ENCODE data around the gene ZNF768. TPM values are rescaled to one million over a fixed set of nuclear protein-coding genes. Genes with fewer than 3 reads are reported as not detected.

Gene ZNF768
- total and polyA plus RNA-seq, 2 experiments from 2014 or later = 8.3 to 43.0 TPM

DNA sequence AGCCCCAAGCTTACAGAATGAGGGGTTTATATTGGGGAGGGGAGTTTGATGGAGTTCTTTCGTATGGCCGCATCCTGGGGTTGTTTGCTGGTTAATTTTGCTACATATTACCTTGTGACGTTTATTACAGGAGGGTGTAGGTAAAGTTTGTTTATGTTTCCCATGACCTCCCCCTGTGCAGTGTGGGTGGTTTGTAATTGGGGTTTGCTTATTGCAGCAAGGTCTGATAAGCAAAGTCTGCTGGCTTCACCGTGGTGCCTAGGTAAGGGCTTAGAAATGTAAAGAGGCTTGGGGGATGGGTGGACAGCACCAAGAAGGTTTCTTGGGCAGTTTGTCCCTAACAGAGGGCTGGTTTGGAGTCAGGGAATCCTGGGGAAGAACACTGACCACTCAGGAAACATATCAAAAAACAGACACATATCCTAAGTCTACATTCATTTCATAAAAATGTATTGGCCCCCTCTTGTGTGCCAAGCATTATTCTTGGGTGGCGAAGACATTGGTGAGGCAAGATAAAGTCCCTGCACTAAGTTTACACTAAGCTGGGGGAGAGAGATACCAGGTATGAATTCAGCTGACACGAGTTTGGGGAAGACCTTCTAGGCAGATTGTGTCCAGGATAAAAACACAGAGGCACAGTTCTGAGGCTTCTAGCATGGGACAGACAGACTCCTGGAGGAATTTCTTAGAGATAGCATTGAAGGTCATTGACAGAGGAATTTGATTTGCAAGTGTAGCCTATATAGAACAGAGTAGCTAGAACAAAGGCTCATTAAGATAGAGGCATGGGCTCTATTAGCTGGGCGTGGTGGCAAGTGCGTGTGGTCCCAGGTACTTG is 22.3 kb upstream of the ZNF768 start:
- no peaks in the 10 kb centered on the region for H3K27me3 ChIP-seq (ENCODE audit: insufficient read depth)
- no peaks in the 10 kb centered on the region for H3K36me3 ChIP-seq (ENCODE audit: insufficient read depth)
- H3K4me2 ChIP-seq = peak overlapping the region; percentile 68
- ATAC-seq (peak; percentile 19; the same call in 1 of the 3 replicates), DNase-seq (ENCODE audit: low spot score) (no peak)
- H2AFZ ChIP-seq = no peak overlapping the region
- Mint-ChIP-seq H3K9me3 (peaks cover 3% of the 10 kb centered on the region; the same call in 2 of the 3 replicates), H3K27me3 (ENCODE audit: insufficient read depth, low read depth, poor library complexity) (peaks cover 5% of the 10 kb centered on the region), H3K4me1 (peaks cover 17% of the 10 kb centered on the region), H3K4me3 (peak overlapping the region; percentile 13; the same call in 1 of the 3 replicates), H3K36me3 (ENCODE audit: low read depth) (peaks cover 8% of the 10 kb centered on the region), H3K27ac (no peak overlapping the region)
- no peaks in the 10 kb centered on the region for H3K79me2 ChIP-seq (replicated peaks; ENCODE audit: insufficient read depth)
- 0 out of 2 replicates have a peak, but pooled peaks cover 4% of the 10 kb centered on the region for H3F3A ChIP-seq (replicated peaks; ENCODE audit: low read depth)
- H4K20me1 ChIP-seq (replicated peaks; ENCODE audit: insufficient read depth) = no peaks in the 10 kb centered on the region
- no peak for TF ChIP-seq JUNB (IDR thresholded peaks at IDR 0.05; ENCODE audit: unreplicated experiment)
- TF ChIP-seq ZNF331 (CRISPR knock-in tag; IDR thresholded peaks at IDR 0.05; ENCODE audit: low read depth) = no peak
- TF ChIP-seq, protein P1, sequence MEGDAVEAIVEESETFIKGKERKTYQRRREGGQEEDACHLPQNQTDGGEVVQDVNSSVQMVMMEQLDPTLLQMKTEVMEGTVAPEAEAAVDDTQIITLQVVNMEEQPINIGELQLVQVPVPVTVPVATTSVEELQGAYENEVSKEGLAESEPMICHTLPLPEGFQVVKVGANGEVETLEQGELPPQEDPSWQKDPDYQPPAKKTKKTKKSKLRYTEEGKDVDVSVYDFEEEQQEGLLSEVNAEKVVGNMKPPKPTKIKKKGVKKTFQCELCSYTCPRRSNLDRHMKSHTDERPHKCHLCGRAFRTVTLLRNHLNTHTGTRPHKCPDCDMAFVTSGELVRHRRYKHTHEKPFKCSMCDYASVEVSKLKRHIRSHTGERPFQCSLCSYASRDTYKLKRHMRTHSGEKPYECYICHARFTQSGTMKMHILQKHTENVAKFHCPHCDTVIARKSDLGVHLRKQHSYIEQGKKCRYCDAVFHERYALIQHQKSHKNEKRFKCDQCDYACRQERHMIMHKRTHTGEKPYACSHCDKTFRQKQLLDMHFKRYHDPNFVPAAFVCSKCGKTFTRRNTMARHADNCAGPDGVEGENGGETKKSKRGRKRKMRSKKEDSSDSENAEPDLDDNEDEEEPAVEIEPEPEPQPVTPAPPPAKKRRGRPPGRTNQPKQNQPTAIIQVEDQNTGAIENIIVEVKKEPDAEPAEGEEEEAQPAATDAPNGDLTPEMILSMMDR (conservative IDR thresholded peaks at IDR 0.05; ENCODE audit: low read depth in 2 of 2) = no peak
- TF ChIP-seq EZH2 (IDR thresholded peaks at IDR 0.05; ENCODE audit: low read depth, unreplicated experiment) = no peak
- TF ChIP-seq POLR2AphosphoS5 (IDR thresholded peaks at IDR 0.05; ENCODE audit: low read depth) = no peak
- no peak for TF ChIP-seq NANOG (IDR thresholded peaks at IDR 0.05; ENCODE audit: borderline replicate concordance)
- TF ChIP-seq STAT1 (IDR thresholded peaks at IDR 0.05; ENCODE audit: unreplicated experiment) = no peak
- TF ChIP-seq, protein P2, sequence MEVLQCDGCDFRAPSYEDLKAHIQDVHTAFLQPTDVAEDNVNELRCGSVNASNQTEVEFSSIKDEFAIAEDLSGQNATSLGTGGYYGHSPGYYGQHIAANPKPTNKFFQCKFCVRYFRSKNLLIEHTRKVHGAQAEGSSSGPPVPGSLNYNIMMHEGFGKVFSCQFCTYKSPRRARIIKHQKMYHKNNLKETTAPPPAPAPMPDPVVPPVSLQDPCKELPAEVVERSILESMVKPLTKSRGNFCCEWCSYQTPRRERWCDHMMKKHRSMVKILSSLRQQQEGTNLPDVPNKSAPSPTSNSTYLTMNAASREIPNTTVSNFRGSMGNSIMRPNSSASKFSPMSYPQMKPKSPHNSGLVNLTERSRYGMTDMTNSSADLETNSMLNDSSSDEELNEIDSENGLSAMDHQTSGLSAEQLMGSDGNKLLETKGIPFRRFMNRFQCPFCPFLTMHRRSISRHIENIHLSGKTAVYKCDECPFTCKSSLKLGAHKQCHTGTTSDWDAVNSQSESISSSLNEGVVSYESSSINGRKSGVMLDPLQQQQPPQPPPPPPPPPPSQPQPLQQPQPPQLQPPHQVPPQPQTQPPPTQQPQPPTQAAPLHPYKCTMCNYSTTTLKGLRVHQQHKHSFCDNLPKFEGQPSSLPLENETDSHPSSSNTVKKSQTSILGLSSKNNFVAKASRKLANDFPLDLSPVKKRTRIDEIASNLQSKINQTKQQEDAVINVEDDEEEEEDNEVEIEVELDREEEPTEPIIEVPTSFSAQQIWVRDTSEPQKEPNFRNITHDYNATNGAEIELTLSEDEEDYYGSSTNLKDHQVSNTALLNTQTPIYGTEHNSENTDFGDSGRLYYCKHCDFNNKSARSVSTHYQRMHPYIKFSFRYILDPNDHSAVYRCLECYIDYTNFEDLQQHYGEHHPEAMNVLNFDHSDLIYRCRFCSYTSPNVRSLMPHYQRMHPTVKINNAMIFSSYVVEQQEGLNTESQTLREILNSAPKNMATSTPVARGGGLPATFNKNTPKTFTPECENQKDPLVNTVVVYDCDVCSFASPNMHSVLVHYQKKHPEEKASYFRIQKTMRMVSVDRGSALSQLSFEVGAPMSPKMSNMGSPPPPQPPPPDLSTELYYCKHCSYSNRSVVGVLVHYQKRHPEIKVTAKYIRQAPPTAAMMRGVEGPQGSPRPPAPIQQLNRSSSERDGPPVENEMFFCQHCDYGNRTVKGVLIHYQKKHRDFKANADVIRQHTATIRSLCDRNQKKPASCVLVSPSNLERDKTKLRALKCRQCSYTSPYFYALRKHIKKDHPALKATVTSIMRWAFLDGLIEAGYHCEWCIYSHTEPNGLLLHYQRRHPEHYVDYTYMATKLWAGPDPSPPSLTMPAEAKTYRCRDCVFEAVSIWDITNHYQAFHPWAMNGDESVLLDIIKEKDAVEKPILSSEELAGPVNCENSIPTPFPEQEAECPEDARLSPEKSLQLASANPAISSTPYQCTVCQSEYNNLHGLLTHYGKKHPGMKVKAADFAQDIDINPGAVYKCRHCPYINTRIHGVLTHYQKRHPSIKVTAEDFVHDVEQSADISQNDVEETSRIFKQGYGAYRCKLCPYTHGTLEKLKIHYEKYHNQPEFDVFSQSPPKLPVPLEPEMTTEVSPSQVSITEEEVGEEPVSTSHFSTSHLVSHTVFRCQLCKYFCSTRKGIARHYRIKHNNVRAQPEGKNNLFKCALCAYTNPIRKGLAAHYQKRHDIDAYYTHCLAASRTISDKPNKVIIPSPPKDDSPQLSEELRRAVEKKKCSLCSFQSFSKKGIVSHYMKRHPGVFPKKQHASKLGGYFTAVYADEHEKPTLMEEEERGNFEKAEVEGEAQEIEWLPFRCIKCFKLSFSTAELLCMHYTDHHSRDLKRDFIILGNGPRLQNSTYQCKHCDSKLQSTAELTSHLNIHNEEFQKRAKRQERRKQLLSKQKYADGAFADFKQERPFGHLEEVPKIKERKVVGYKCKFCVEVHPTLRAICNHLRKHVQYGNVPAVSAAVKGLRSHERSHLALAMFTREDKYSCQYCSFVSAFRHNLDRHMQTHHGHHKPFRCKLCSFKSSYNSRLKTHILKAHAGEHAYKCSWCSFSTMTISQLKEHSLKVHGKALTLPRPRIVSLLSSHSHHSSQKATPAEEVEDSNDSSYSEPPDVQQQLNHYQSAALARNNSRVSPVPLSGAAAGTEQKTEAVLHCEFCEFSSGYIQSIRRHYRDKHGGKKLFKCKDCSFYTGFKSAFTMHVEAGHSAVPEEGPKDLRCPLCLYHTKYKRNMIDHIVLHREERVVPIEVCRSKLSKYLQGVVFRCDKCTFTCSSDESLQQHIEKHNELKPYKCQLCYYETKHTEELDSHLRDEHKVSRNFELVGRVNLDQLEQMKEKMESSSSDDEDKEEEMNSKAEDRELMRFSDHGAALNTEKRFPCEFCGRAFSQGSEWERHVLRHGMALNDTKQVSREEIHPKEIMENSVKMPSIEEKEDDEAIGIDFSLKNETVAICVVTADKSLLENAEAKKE (CRISPR knock-in tag; IDR thresholded peaks at IDR 0.05) = no peak
- TF ChIP-seq, protein P3, sequence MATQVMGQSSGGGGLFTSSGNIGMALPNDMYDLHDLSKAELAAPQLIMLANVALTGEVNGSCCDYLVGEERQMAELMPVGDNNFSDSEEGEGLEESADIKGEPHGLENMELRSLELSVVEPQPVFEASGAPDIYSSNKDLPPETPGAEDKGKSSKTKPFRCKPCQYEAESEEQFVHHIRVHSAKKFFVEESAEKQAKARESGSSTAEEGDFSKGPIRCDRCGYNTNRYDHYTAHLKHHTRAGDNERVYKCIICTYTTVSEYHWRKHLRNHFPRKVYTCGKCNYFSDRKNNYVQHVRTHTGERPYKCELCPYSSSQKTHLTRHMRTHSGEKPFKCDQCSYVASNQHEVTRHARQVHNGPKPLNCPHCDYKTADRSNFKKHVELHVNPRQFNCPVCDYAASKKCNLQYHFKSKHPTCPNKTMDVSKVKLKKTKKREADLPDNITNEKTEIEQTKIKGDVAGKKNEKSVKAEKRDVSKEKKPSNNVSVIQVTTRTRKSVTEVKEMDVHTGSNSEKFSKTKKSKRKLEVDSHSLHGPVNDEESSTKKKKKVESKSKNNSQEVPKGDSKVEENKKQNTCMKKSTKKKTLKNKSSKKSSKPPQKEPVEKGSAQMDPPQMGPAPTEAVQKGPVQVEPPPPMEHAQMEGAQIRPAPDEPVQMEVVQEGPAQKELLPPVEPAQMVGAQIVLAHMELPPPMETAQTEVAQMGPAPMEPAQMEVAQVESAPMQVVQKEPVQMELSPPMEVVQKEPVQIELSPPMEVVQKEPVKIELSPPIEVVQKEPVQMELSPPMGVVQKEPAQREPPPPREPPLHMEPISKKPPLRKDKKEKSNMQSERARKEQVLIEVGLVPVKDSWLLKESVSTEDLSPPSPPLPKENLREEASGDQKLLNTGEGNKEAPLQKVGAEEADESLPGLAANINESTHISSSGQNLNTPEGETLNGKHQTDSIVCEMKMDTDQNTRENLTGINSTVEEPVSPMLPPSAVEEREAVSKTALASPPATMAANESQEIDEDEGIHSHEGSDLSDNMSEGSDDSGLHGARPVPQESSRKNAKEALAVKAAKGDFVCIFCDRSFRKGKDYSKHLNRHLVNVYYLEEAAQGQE (IDR thresholded peaks at IDR 0.05; ENCODE audit: unreplicated experiment) = no peak
- TF ChIP-seq, protein P4, sequence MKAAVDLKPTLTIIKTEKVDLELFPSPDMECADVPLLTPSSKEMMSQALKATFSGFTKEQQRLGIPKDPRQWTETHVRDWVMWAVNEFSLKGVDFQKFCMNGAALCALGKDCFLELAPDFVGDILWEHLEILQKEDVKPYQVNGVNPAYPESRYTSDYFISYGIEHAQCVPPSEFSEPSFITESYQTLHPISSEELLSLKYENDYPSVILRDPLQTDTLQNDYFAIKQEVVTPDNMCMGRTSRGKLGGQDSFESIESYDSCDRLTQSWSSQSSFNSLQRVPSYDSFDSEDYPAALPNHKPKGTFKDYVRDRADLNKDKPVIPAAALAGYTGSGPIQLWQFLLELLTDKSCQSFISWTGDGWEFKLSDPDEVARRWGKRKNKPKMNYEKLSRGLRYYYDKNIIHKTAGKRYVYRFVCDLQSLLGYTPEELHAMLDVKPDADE (IDR thresholded peaks at IDR 0.05) = no peak
- TF ChIP-seq CREB1 (CRISPR knock-in tag; IDR thresholded peaks at IDR 0.05; ENCODE audit: low read depth) = no peak
- no peak for TF ChIP-seq ZNF114 (CRISPR knock-in tag; IDR thresholded peaks at IDR 0.05)
- TF ChIP-seq EZH2phosphoT487 (IDR thresholded peaks at IDR 0.05; ENCODE audit: unreplicated experiment) = no peak
- H3K9me2 ChIP-seq (ENCODE audit: insufficient read depth) = no peaks in the 10 kb centered on the region
- peaks cover 16% of the 10 kb centered on the region for H3K4me1 ChIP-seq (ENCODE audit: insufficient read depth)
- no peak overlapping the region for H3K27ac ChIP-seq (ENCODE audit: low read depth)
- 0 out of 2 replicates have a peak overlapping the region, but pooled peaks have one; percentile 18 for H3K4me3 ChIP-seq

Data from GM23338 (cell line).